Activated effector memory CD4-positive, alpha-beta T cell treated with Interleukin-2 at 50 U/mL for 16 hours (primary cell): Measurements from ENCODE around the gene TGM2.

Experiments
- DNase-seq: peaks from one replicate; pipeline ENCODE4 v3.0.0-alpha.2; 2020

The TGM2 gene

GRCh38 chr20:38165089-38165965 lies at the start of gene TGM2:
Gene TGM2 (minus strand): TSS chr20:38165270. CDS start chr20:38165198, 72 bp downstream.
- DNase-seq, result no peak

- no peak for DNase-seq
Observed at GRCh38 chr20:38214256-38215193, 49.5 kb upstream of the TGM2 start.

- DNase-seq, result no peak
Observed at GRCh38 chr20:38213607-38213940, 48.5 kb upstream of the TGM2 start.

- no peak for DNase-seq
Observed at GRCh38 chr20:38212806-38213606, 47.9 kb upstream of the TGM2 start.

- no peak for DNase-seq
Observed at GRCh38 chr20:38211200-38212097, 46.4 kb upstream of the TGM2 start.

- no peak for DNase-seq
Observed at GRCh38 chr20:38210741-38211140, 45.7 kb upstream of the TGM2 start.

- DNase-seq, result no peak
Observed at GRCh38 chr20:38209736-38210405, 44.8 kb upstream of the TGM2 start.

GRCh38 chr20:38209054-38209675 lies 44.1 kb upstream of the TGM2 start:
- no peak for DNase-seq

GRCh38 chr20:38208523-38208922 lies 43.5 kb upstream of the TGM2 start:
- DNase-seq, result no peak

GRCh38 chr20:38208088-38208487 lies 43.0 kb upstream of the TGM2 start:
- no peak for DNase-seq

- DNase-seq, result no peak
Observed at GRCh38 chr20:38207621-38208020, 42.6 kb upstream of the TGM2 start.

GRCh38 chr20:38205001-38205400 lies 39.9 kb upstream of the TGM2 start:
- no peak for DNase-seq

GRCh38 chr20:38203981-38204357 lies 38.9 kb upstream of the TGM2 start:
- no peak for DNase-seq

GRCh38 chr20:38203337-38203980 lies 38.4 kb upstream of the TGM2 start:
- DNase-seq, result no peak

GRCh38 chr20:38202982-38203293 lies 37.9 kb upstream of the TGM2 start:
- DNase-seq, result no peak

GRCh38 chr20:38202153-38202981 lies 37.3 kb upstream of the TGM2 start:
- DNase-seq, result no peak

- DNase-seq, result no peak
Observed at GRCh38 chr20:38201356-38201755, 36.3 kb upstream of the TGM2 start.

GRCh38 chr20:38200646-38201045 lies 35.6 kb upstream of the TGM2 start:
- no peak for DNase-seq
